Hematopoietic multipotent progenitor cell treated with erythropoietin and hydrocortisone succinate and interleukin-3 and kit ligand, for 15 days (in vitro differentiated cells): ENCODE data around the gene NES.

ENCODE experiments used
- DNase-seq: peaks from one replicate; pipeline ENCODE4 v3.0.0-alpha.2; 2015; ENCODE audit warnings: low spot score

NES gene

DNA sequence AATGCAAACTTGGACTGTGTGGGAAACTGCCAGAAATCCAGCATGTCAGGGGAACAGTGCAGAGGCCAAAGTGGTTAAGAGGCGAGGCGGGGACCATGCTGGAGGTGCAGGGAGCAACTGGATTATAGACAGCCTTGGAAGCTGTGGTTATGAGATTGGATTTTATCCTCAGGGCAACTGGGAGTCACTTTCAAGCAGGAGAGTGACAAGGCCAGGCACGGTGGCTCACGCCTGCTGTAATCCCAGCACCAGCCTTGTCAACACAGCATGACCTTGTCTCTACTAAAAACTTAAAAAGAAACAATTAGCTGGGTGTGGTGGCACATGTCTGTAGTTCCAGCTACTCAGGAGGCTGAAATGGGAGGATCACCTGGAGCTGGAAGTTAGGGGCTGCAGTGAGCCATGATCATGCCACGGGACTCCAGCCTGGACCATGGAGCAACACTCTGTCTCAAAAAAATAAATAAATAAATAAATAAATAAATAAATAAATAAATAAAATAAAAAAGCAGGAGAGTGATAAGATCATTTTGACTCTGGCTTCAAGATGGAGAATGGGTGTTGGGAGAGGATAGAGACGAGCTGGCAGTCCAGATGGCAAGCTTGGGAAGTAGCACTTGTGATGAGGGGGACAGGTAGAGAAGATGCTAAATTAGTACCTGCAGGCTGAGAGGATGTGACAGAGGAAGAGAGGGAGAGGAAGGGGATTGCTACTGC is 54.5 kb downstream of the NES start:
- no peak for DNase-seq

DNA sequence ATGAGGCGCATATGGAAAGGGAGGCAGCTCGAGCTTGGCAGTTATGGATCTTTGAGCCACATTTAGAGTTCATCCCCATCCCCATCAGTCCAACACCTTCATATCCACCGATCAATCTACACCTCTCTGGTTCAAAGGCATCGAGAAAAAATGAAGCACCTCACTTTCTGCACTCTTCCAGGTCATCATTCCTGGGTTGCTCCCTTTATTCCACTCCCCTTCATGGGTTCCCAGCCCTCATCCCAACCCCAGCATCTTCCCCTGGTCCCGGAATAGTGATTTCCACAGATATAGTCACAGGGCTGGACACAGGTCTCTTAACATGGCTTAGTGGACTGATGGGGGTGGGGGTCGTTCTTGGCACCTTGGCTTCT is 57.6 kb downstream of the NES start:
- no peak for DNase-seq

DNA sequence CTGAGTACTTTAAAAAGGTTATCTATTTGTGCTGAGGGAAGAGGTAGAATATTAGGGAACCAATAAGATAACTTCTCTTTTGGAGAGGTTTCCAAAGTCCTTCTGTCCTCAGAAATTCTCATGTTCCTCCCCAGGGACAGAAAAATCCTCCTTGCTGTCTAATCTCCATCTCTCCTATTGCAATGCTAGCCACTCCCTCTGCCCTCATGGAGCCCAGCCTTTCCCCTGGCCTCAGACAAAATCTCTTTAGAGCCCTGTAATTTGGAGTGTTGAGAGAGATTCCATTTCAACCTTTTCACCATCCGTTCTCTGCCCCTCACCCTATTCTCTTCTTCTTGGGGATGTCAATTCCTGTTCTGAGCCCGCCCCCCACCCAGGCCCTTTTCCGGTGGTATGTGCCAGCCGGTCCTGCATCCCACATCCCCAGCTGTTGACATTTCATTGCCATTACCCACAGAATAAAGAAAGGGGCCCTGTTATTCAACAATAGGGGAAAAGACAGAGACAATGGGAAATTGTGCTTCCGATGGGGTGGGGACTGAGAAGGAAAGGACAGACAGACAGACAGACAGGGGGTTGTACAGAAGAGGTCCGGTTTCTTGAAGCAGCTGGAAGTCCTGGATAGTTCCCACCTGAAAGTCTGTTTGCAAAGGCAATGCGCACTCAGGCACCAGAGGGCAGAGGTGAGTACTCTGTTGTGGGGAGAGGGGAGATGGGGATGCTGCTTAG is 58.2 kb downstream of the NES start, which contains the start of gene HAPLN2:
Gene HAPLN2 (plus strand): TSS at position 563 of the 729 bp plus-strand sequence. CDS start 4,076 bp downstream, outside the sequence.
- DNase-seq = no peak
